Esophagus muscularis mucosa (tissue), 4 donors: Measurements from ENCODE around the gene PTPRD. TPM values are rescaled to one million over a fixed set of nuclear protein-coding genes. Genes with fewer than 3 reads are reported as not detected.

ENCODE experiments used
- DNase-seq: peaks from one replicate; pipeline ENCODE4 v3.0.0-alpha.2; 2017; ENCODE audit errors: extremely low spot score
- H3K27ac ChIP-seq, 4 donors: fragments of 200-600 bp; sonication (generic); replicated peaks in 1 of 4; 1 replicate in 3 of 4; 2 replicates in 1 of 4; pipeline ENCODE4 v1.5.1; 2016 to 2019; ENCODE audit warnings: mild to moderate bottlenecking in 1 of 4
- H3K27me3 ChIP-seq, 4 donors: fragments of 200-600 bp; sonication (generic); one replicate each; pipeline versions ENCODE4 v1.5.1 to v1.6.0; 2016 to 2019
- H3K36me3 ChIP-seq, 4 donors: fragments of 200-600 bp; sonication (generic); one replicate each; pipeline ENCODE4 v1.5.1; 2016 to 2019
- H3K4me1 ChIP-seq, 4 donors: fragments of 200-600 bp; sonication (generic); one replicate each; pipeline ENCODE4 v1.5.1; 2016 to 2019
- H3K4me3 ChIP-seq, 4 donors: fragments of 200-600 bp; sonication (generic); 1 replicate in 2 of 4; 2 replicates in 2 of 4; pipeline ENCODE4 v1.5.1; 2016 to 2019; ENCODE audit warnings: mild to moderate bottlenecking in 4 of 4, moderate library complexity in 1 of 4
- H3K9me3 ChIP-seq, 4 donors: fragments of 200-600 bp; sonication (generic); 1 replicate in 3 of 4; 2 replicates in 1 of 4; pipeline ENCODE4 v1.5.1; 2016 to 2019
- EP300 ChIP-seq: sonication (generic); formaldehyde crosslinking; IDR thresholded peaks from one replicate; pipeline ENCODE4 v1.6.1; 2017; ENCODE audit warnings: antibody characterized with exemption
- POLR2A ChIP-seq: fragments of 450-650 bp; IDR thresholded peaks from one replicate; pipeline ENCODE4 v1.6.1; 2017; ENCODE audit warnings: antibody characterized with exemption, moderate library complexity, mild to moderate bottlenecking, low read depth
- POLR2AphosphoS5 ChIP-seq, 2 donors: sonication (generic); formaldehyde crosslinking; IDR thresholded peaks; one replicate each; pipeline ENCODE4 v1.6.1; 2017; ENCODE audit warnings: antibody characterized with exemption in 2 of 2
- WGBS: methylation state at CpG from one replicate; pipeline ENCODE4 v1.1.5; 2018; 5-methylcytosine and 5-hydroxymethylcytosine counted together
- intact Hi-C: fragments of 100-400 bp; cut with DNase I; formaldehyde crosslinking; loops from one replicate; pipeline ENCODE4 v1.15.1; 2023
- total RNA-seq, 4 donors: library from RNA; depleted of rRNA; stranded (reverse); fragments of >200 nt; gene quantifications; one replicate each; pipeline versions ENCODE4 v1.1.0 to v1.2.1, GENCODE V29; 2016
- TF ChIP-seq, protein P1 (sequence below), 3 experiments: fragments of 200-600 bp in 2 of 3; fragments of 450-650 bp in 1 of 3; sonication (generic) in 2 of 3; IDR thresholded peaks; one replicate each; pipeline ENCODE4 v1.5.1; 2017 to 2019; ENCODE audit warnings: antibody characterized with exemption in 3 of 3, mild to moderate bottlenecking in 2 of 3, moderate library complexity in 1 of 3

Gene PTPRD
- total RNA-seq, 4 donors from 2014 or later = 4.1 to 6.6 (median 5.0) TPM

- Histone ChIP-seq H3K4me3 (peak overlapping the region; percentile 56 to 67 (median 62)), H3K4me1 (peaks cover 9 to 31% (median 23%) of the 10 kb centered on the region in 4 donors), H3K9me3 (no peaks in the 10 kb centered on the region), H3K36me3 (no peaks in the 10 kb centered on the region), H3K27ac (peak overlapping the region in 2 of 4 donors; percentile 21 to 39), H3K27me3 (peaks cover 0 to 69% (median 25%) of the 10 kb centered on the region in 4 donors)
- intact Hi-C loops = no loop called here
- DNase-seq = no peak
- no peak for TF ChIP-seq POLR2AphosphoS5 (IDR thresholded peaks at IDR 0.05)
- TF ChIP-seq EP300 = no peak
- TF ChIP-seq POLR2A = no peak
- TF ChIP-seq, protein P1, sequence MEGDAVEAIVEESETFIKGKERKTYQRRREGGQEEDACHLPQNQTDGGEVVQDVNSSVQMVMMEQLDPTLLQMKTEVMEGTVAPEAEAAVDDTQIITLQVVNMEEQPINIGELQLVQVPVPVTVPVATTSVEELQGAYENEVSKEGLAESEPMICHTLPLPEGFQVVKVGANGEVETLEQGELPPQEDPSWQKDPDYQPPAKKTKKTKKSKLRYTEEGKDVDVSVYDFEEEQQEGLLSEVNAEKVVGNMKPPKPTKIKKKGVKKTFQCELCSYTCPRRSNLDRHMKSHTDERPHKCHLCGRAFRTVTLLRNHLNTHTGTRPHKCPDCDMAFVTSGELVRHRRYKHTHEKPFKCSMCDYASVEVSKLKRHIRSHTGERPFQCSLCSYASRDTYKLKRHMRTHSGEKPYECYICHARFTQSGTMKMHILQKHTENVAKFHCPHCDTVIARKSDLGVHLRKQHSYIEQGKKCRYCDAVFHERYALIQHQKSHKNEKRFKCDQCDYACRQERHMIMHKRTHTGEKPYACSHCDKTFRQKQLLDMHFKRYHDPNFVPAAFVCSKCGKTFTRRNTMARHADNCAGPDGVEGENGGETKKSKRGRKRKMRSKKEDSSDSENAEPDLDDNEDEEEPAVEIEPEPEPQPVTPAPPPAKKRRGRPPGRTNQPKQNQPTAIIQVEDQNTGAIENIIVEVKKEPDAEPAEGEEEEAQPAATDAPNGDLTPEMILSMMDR (IDR thresholded peaks at IDR 0.05) = no peak
- under 1% methylated on average over 18 of the region's 76 CpGs for WGBS
Measured at GRCh38 chr9:8857068-8857925, 1755.5 kb downstream of the PTPRD start.

GRCh38 chr9:8856396-8857067 is 1756.3 kb downstream of the PTPRD start:
- H3K36me3 ChIP-seq = no peaks in the 10 kb centered on the region
- DNase-seq = no peak
- peak overlapping the region; percentile 56 to 67 (median 62) for H3K4me3 ChIP-seq
- 24% methylated on average over 9 of the region's 9 CpGs for WGBS
- H3K27me3 ChIP-seq = peaks cover 0 to 70% (median 25%) of the 10 kb centered on the region in 4 donors
- intact Hi-C loops = no loop called here
- H3K27ac ChIP-seq = no peak overlapping the region
- TF ChIP-seq POLR2A (no peak), POLR2AphosphoS5 (IDR thresholded peaks at IDR 0.05) (no peak), EP300 (no peak)
- TF ChIP-seq, protein P1 (IDR thresholded peaks at IDR 0.05) = no peak
- peaks cover 9 to 31% (median 23%) of the 10 kb centered on the region in 4 donors for H3K4me1 ChIP-seq
- H3K9me3 ChIP-seq = no peaks in the 10 kb centered on the region

DNA sequence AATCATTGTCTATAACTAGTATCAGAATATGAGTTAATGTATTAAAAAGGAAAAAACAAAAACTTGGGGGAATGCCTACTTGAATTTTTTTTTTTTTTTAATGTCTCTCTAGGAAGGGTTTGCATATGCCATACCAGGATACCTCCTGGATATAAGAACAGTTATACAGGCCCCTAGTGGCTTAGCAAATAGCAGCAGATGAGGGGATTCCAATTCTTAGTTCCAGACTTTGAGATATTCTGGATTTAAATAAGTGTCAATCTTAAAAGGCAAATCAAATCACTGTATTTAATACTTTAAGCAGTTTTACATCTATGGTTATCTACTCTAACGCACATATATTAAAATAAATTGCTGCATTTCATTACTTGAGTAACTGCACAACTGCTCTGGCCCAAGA is 1757.8 kb downstream of the PTPRD start:
- no peak overlapping the region for H3K27ac ChIP-seq
- H3K9me3 ChIP-seq = no peaks in the 10 kb centered on the region
- intact Hi-C loops = no loop called here
- H3K27me3 ChIP-seq = peaks cover 0 to 70% (median 25%) of the 10 kb centered on the region in 4 donors
- H3K4me1 ChIP-seq = peaks cover 5 to 31% (median 23%) of the 10 kb centered on the region in 4 donors
- no peak overlapping the region for H3K4me3 ChIP-seq
- WGBS = 92% methylated on average over 1 of the region's 1 CpG
- no peak for TF ChIP-seq POLR2A
- TF ChIP-seq EP300 = no peak
- TF ChIP-seq POLR2AphosphoS5 (IDR thresholded peaks at IDR 0.05) = no peak
- TF ChIP-seq, protein P1 (IDR thresholded peaks at IDR 0.05) = peak in 1 of 3 experiments; percentile 4
- H3K36me3 ChIP-seq = no peaks in the 10 kb centered on the region
- no peak for DNase-seq

DNA sequence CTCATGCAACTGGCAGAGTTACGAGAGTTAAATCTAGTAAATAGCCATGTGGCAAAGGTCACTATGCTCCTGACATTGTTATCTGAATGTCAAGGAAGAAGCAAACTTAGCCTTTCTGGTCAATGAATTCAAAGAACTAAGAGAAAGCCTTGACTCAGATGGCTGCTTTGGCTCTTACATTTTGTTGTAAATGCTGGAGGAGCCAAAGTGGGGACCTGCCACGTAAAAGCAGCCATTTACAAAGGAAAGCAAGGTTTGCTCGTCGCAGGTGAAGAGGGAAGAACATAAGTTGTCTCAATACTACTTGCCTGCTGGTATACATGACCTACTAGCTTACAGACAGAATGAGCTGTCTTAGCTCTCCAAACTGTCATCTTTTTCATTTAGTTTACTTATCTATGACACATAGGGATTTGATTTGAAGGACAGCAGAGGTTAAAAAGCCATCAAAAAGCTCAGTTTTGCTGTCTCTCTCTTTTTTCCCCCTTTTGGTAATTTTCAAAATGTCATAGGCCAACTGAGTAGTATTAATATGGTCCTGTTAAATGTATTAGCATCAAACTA is 1760.4 kb downstream of the PTPRD start:
- no peaks in the 10 kb centered on the region for H3K36me3 ChIP-seq
- no peaks in the 10 kb centered on the region for H3K9me3 ChIP-seq
- H3K4me1 ChIP-seq = peaks cover 5 to 13% (median 9%) of the 10 kb centered on the region in 4 donors
- H3K4me3 ChIP-seq = no peak overlapping the region
- WGBS = 86% methylated on average over 4 of the region's 4 CpGs
- no peak for TF ChIP-seq POLR2A
- TF ChIP-seq, protein P1 (IDR thresholded peaks at IDR 0.05) = no peak
- TF ChIP-seq EP300 = no peak
- TF ChIP-seq POLR2AphosphoS5 (IDR thresholded peaks at IDR 0.05) = no peak
- intact Hi-C loops = no loop called here
- no peak for DNase-seq
- H3K27ac ChIP-seq = no peak overlapping the region
- H3K27me3 ChIP-seq = peaks cover 0 to 63% (median 21%) of the 10 kb centered on the region in 4 donors
